Daoy (cell line): ENCODE measurements around the gene MGAT4A. TPM values are rescaled to one million over a fixed set of nuclear protein-coding genes. Genes with fewer than 3 reads are reported as not detected.

Source experiments
- DNase-seq: peaks from one replicate; pipeline ENCODE4 v3.0.0-alpha.2; 2015; ENCODE audit warnings: low read depth
- total RNA-seq: library from RNA; depleted of rRNA; stranded (reverse); fragments of >200 nt; shearing (Covaris generic); gene quantifications from 2 replicates; pipeline ENCODE4 v1.2.3, GENCODE V29; 2014; rRNA removed

Gene MGAT4A
- total RNA-seq, 1 experiment from 2014 or later: 7.7 TPM

DNA sequence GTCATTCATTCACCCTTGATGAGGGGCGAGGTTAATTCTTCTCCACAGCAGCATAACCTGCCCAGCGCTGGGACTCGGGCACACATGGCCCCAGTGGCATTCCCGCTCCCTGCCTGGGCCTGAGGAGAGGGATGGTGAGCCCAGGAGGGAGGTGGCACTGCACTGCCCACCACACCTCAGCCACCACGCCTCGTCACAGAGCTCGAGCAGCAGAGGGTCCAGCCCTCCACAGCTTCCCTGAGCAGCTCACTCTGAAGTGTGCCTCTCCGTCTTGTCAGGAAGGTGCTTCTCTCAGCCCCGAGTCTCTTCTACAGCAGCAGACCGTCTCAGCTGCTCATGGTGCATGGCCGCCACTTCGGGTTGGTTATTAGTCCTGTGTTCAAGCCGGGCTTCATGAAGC is 157.5 kb downstream of the MGAT4A start:
- DNase-seq: no peak

DNA sequence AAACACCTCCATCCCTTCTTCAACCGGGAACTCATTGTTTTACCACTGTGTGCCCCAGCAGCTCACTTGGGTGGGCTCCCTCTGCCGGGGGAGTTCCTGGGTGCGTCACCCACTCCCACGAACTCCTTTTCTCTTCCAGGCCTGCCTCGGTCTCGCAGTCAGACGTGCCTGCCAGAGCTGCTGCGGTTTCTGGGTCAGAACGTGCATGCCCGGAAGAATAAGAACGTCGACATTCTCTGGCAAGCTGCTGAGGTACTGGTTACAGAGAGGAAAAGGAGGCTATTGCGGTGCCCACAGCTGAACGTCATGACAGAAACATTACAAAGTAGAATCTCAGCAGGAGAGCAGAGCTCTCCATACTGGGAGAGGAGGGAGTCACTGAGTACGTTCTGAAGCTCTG is 158.3 kb downstream of the MGAT4A start:
- DNase-seq: no peak

DNA sequence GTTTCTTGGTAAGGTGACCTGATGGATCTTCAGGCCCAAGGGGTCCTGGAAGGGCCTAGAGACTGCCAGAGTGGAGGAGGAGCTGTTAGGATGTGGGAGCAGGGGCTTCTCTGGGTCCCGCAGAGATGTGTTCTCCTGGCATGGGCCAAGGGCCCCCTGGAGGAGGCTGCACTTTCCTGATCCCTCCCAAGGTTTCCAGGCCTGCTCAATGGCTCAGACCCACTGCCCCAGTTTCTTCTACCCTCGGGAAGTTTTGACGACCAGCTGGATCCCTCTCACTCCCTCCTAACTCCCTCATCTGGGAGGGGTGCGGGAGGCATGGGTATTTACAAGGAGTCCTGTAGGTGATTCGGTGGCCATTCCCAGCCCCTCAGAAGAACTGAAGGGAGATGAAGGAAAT is 158.7 kb downstream of the MGAT4A start:
- no peak for DNase-seq

DNA sequence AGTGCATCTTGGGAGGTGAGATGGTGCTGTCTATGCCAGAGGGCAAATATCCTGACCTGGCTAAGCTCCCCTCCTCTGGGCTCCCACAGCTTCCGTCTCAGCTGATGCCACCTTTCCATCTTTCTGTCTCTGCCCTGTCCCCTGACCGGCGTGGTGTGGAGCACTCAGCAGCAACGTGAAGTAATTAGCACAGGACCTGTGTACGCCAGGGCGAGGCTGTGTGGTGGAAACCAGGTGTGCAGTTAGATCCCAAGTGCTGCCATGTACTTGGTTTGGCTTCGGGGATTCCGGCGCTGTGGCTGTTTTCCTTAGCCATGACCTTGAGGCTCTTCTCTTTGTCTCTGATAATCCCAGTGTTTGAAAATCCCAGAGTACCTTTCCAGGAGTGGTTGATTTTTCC is 159.1 kb downstream of the MGAT4A start:
- DNase-seq: no peak

DNA sequence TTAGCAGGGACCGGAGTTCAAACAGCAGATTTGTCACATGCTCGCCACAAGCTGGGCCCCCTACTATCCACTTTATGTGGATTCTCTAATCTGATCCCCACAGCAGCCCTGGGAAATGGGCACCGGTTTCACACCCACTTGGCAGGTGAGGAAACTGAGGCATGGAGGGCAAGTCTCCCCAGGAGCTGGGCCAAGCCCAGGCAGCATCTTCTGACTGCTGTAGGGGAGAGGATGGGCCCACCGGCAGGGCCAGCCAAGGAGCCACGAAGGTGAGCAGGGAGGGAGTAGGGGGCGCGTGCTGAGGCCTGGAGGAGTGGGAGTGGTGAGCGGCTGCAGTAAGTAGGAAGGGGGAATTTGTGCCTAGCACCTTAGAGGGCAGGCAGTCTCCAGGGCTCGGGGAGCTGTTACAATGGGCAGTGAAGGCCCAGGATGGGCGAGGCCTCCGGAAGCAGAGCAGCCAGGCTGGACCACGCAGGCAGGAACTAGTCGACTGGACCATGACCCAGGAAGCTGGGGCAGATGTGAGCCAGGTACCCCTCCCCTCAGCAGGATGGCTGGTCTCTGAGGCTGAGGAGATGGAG is 159.7 kb downstream of the MGAT4A start:
- no peak for DNase-seq

DNA sequence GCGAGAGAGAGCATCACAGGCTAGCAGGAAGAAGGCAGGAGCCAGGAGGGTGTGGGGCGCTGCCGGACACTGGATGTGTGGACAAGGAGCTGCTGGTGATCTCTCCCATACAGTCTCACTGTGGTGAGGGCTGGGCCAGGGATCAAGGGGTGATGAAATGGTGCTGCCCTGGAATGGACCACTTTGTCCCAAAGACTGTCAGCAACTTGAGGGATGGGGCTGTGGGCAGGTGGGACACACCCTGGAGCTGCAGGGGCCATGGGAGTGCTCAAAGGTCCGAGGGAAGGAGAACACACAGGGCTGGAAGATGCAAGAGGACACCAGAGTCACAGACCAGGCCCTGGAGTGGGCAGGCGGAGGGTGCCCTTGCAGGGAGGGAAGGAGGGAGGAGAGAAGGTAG is 160.6 kb downstream of the MGAT4A start:
- no peak for DNase-seq

DNA sequence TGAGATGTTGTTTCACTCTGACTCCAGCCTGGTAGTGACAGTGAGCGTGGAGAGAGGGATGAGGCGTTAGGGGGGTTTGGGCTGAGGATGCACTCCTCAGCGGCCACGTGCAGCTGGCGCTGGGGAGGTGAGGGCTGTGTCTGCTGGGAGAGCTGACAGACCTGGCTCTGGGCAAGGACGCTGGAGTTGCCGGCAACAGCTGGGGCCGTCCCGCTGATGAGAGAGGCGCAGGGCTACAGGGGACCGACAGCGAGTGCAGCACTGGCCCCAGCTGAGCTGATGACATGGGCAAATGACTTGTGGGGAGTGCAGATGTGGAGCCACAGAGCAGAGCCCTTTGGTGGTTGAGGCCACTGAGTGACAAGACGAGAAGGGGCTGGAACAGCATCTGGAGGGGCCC is 161.0 kb downstream of the MGAT4A start:
- no peak for DNase-seq

DNA sequence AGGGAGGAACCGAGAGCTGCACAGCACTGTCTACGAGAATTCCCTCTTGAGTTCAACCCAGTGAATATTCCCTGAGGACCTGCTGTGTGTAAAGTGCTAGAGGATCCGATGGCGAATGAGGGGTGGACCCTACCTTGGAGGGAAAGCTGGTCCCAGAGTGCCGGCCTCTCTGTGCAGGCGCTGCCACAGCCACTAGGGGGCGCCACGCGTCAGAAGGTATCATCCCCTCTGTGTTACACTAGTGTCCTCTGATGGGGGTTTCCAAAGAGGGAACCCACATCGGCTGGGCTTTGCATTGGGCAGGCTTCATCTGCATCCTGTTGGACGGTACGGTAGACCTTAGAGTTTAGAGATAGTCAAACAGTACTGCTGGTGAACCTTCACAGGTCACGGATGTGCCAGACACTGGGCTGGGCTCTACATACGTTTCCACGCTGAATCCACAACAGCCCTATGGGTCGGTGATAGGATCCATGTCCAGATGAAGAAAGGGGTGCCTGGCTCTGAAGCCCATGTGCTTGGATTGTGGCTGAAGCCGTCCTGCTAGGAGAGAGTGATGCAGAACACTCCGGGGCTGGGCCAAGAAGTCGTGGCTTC is 161.6 kb downstream of the MGAT4A start:
- peak; percentile 34 for DNase-seq

Other genes with a start within 250 kb of the MGAT4A start
- 22.3 and 26.1 TPM in 2 replicates for gene COA5, start 122.6 kb downstream of the MGAT4A start, total RNA-seq
- gene UNC50, start 122.5 kb downstream of the MGAT4A start, total RNA-seq: 99.4 and 108 TPM in 2 replicates
- gene CRACDL, start 205.1 kb upstream of the MGAT4A start, total RNA-seq: 0.33 and 1.3 TPM in 2 replicates